Stimulated activated naive B cell treated with anti-CD40 and anti-IgM and Interleukin-4, amounts not matched to agents 10 μg/mL and 1 μg/mL and 100 μg/mL, for 72 hours (primary cell): ENCODE results near the gene TNNI3K.
"Not testable (repeated sequence)": the region's sequence is repeated elsewhere in the genome, so short reads cannot be mapped to it uniquely, and the experiment has no call there.

Experiments used
- ATAC-seq, 2 donors: fragments of 150-1000 bp; cut with Tn5 transposase; replicated peaks; 2 replicates each; pipeline ENCODE4 v1.10.0; 2021; ENCODE audit warnings: moderate library complexity in 1 of 2
- DNase-seq: peaks from one replicate; pipeline ENCODE4 v3.0.0; 2021
- H3K27ac Mint-ChIP-seq: one replicate; pipeline ENCODE4 v1.8.0; 2022; ENCODE audit warnings: mild to moderate bottlenecking, mixed read lengths
- H3K27me3 Mint-ChIP-seq, 2 donors: one replicate each; pipeline ENCODE4 v1.8.0; 2022; ENCODE audit warnings: mixed read lengths in 2 of 2
- H3K36me3 Mint-ChIP-seq, 2 donors: one replicate each; pipeline ENCODE4 v1.8.0; 2022; ENCODE audit warnings: mixed read lengths in 2 of 2, mild to moderate bottlenecking in 1 of 2
- H3K4me1 Mint-ChIP-seq, 2 donors: one replicate each; pipeline ENCODE4 v1.8.0; 2022; ENCODE audit warnings: mixed read lengths in 2 of 2, mild to moderate bottlenecking in 1 of 2
- H3K4me3 Mint-ChIP-seq, 2 donors: one replicate each; pipeline ENCODE4 v1.8.0; 2022; ENCODE audit warnings: mild to moderate bottlenecking in 2 of 2, mixed read lengths in 2 of 2, moderate library complexity in 1 of 2
- H3K9me3 Mint-ChIP-seq, 2 donors: one replicate each; pipeline ENCODE4 v1.8.0; 2022; ENCODE audit warnings: mixed read lengths in 2 of 2, mild to moderate bottlenecking in 1 of 2

TNNI3K gene

GRCh38 chr1:74246315-74246714, 11.1 kb downstream of the TNNI3K start:
- Mint-ChIP-seq H3K9me3 (peaks cover 3 to 6% of the 10 kb centered on the region in 2 donors), H3K36me3 (no peaks in the 10 kb centered on the region), H3K27me3 (no peaks in the 10 kb centered on the region), H3K4me3 (no peak overlapping the region), H3K27ac (no peak overlapping the region), H3K4me1 (no peaks in the 10 kb centered on the region)
- no peak for ATAC-seq
- DNase-seq: no peak

GRCh38 chr1:74247881-74248528, 12.8 kb downstream of the TNNI3K start:
- Mint-ChIP-seq H3K27me3 (no peaks in the 10 kb centered on the region), H3K27ac (no peak overlapping the region), H3K36me3 (no peaks in the 10 kb centered on the region), H3K9me3 (peaks cover 3 to 9% of the 10 kb centered on the region in 2 donors), H3K4me3 (no peak overlapping the region), H3K4me1 (no peaks in the 10 kb centered on the region)
- ATAC-seq: no peak
- DNase-seq: no peak

- not testable (repeated sequence) for H3K4me1 Mint-ChIP-seq, DNase-seq, H3K4me3 Mint-ChIP-seq, ATAC-seq, H3K9me3 Mint-ChIP-seq, H3K27me3 Mint-ChIP-seq, H3K36me3 Mint-ChIP-seq, H3K27ac Mint-ChIP-seq
Observed at GRCh38 chr1:74253243-74253824, 18.1 kb downstream of the TNNI3K start.

GRCh38 chr1:74266001-74266400, 30.8 kb downstream of the TNNI3K start:
- Mint-ChIP-seq H3K9me3 (no peaks in the 10 kb centered on the region), H3K4me3 (no peak overlapping the region), H3K4me1 (no peaks in the 10 kb centered on the region), H3K27me3 (no peaks in the 10 kb centered on the region), H3K36me3 (no peaks in the 10 kb centered on the region), H3K27ac (no peak overlapping the region)
- ATAC-seq (no peak), DNase-seq (no peak)

GRCh38 chr1:74271503-74271902, 36.3 kb downstream of the TNNI3K start:
- DNase-seq (no peak), ATAC-seq (no peak)
- no peaks in the 10 kb centered on the region for H3K9me3 Mint-ChIP-seq
- H3K4me3 Mint-ChIP-seq: no peak overlapping the region
- H3K27ac Mint-ChIP-seq: no peak overlapping the region
- H3K4me1 Mint-ChIP-seq: no peaks in the 10 kb centered on the region
- H3K36me3 Mint-ChIP-seq: no peaks in the 10 kb centered on the region
- no peaks in the 10 kb centered on the region for H3K27me3 Mint-ChIP-seq

GRCh38 chr1:74280642-74281396, 45.6 kb downstream of the TNNI3K start:
- DNase-seq (no peak), ATAC-seq (no peak)
- Mint-ChIP-seq H3K9me3 (peaks cover 0 to 3% of the 10 kb centered on the region in 2 donors), H3K4me1 (no peaks in the 10 kb centered on the region), H3K4me3 (no peak overlapping the region), H3K27me3 (no peaks in the 10 kb centered on the region), H3K27ac (no peak overlapping the region), H3K36me3 (no peaks in the 10 kb centered on the region)

- ATAC-seq: no peak
- H3K9me3 Mint-ChIP-seq: peaks cover 5 to 6% of the 10 kb centered on the region in 2 donors
- no peaks in the 10 kb centered on the region for H3K4me1 Mint-ChIP-seq
- no peaks in the 10 kb centered on the region for H3K36me3 Mint-ChIP-seq
- no peak overlapping the region for H3K27ac Mint-ChIP-seq
- DNase-seq: no peak
- no peak overlapping the region for H3K4me3 Mint-ChIP-seq
- H3K27me3 Mint-ChIP-seq: no peaks in the 10 kb centered on the region
Observed at GRCh38 chr1:74286414-74286813, 51.2 kb downstream of the TNNI3K start.

- H3K4me1 Mint-ChIP-seq: no peaks in the 10 kb centered on the region
- ATAC-seq (no peak), DNase-seq (no peak)
- peaks cover 0 to 2% of the 10 kb centered on the region in 2 donors for H3K9me3 Mint-ChIP-seq
- H3K27me3 Mint-ChIP-seq: no peaks in the 10 kb centered on the region
- no peak overlapping the region for H3K4me3 Mint-ChIP-seq
- no peak overlapping the region for H3K27ac Mint-ChIP-seq
- no peaks in the 10 kb centered on the region for H3K36me3 Mint-ChIP-seq
Observed at GRCh38 chr1:74314438-74314837, 79.3 kb downstream of the TNNI3K start.

GRCh38 chr1:74316302-74316701, 81.1 kb downstream of the TNNI3K start:
- peaks cover 0 to 2% of the 10 kb centered on the region in 2 donors for H3K9me3 Mint-ChIP-seq

GRCh38 chr1:74317663-74318062, 82.5 kb downstream of the TNNI3K start:
- H3K9me3 Mint-ChIP-seq: peaks cover 0 to 2% of the 10 kb centered on the region in 2 donors
- H3K4me1 Mint-ChIP-seq: no peaks in the 10 kb centered on the region
- DNase-seq (no peak), ATAC-seq (no peak)
- H3K4me3 Mint-ChIP-seq: no peak overlapping the region
- no peak overlapping the region for H3K27ac Mint-ChIP-seq
- H3K27me3 Mint-ChIP-seq: no peaks in the 10 kb centered on the region
- H3K36me3 Mint-ChIP-seq: no peaks in the 10 kb centered on the region

More at GRCh38 chr1:74316302-74316701, 81.1 kb downstream of the TNNI3K start:
- DNase-seq: no peak
- no peaks in the 10 kb centered on the region for H3K36me3 Mint-ChIP-seq
- H3K27me3 Mint-ChIP-seq: no peaks in the 10 kb centered on the region
- ATAC-seq: no peak
- H3K4me1 Mint-ChIP-seq: no peaks in the 10 kb centered on the region
- H3K4me3 Mint-ChIP-seq: no peak overlapping the region
- H3K27ac Mint-ChIP-seq: no peak overlapping the region

GRCh38 chr1:74323937-74324473, 88.8 kb downstream of the TNNI3K start:
- Mint-ChIP-seq H3K9me3 (no peaks in the 10 kb centered on the region), H3K27ac (no peak overlapping the region), H3K27me3 (no peaks in the 10 kb centered on the region), H3K4me3 (no peak overlapping the region), H3K4me1 (no peaks in the 10 kb centered on the region), H3K36me3 (no peaks in the 10 kb centered on the region)
- no peak for DNase-seq
- ATAC-seq: no peak

GRCh38 chr1:74324684-74325448, 89.7 kb downstream of the TNNI3K start:
- H3K4me3 Mint-ChIP-seq: no peak overlapping the region
- ATAC-seq (no peak), DNase-seq (no peak)
- H3K36me3 Mint-ChIP-seq: no peaks in the 10 kb centered on the region
- H3K9me3 Mint-ChIP-seq: no peaks in the 10 kb centered on the region
- H3K4me1 Mint-ChIP-seq: no peaks in the 10 kb centered on the region
- no peak overlapping the region for H3K27ac Mint-ChIP-seq
- no peaks in the 10 kb centered on the region for H3K27me3 Mint-ChIP-seq

GRCh38 chr1:74328851-74329250, 93.7 kb downstream of the TNNI3K start:
- Mint-ChIP-seq H3K9me3 (no peaks in the 10 kb centered on the region), H3K27ac (no peak overlapping the region), H3K27me3 (no peaks in the 10 kb centered on the region), H3K36me3 (no peaks in the 10 kb centered on the region), H3K4me1 (no peaks in the 10 kb centered on the region), H3K4me3 (no peak overlapping the region)
- no peak for DNase-seq
- no peak for ATAC-seq

GRCh38 chr1:74333244-74333643, 98.1 kb downstream of the TNNI3K start:
- Mint-ChIP-seq H3K4me1 (no peaks in the 10 kb centered on the region), H3K9me3 (no peaks in the 10 kb centered on the region), H3K27me3 (no peaks in the 10 kb centered on the region), H3K36me3 (no peaks in the 10 kb centered on the region), H3K4me3 (no peak overlapping the region), H3K27ac (no peak overlapping the region)
- DNase-seq: no peak
- no peak for ATAC-seq
